Endothelial cell of umbilical vein (primary cell): ENCODE measurements around the gene IRF2. TPM values are rescaled to one million over a fixed set of nuclear protein-coding genes. Genes with fewer than 3 reads are reported as not detected.

ENCODE experiments used
- BruUV-seq: library from RNA; stranded (reverse); fragments of 400-500 nt; replicated peaks from 2 replicates; lab custom pipeline; 2021; lab: Mats Ljungman, UMichigan
- CTCF ChIA-PET: fragments of 300-600, 350-600 bp; sonication (Branson Sonifier 250); formaldehyde crosslinking; loops from one replicate; lab custom pipeline; 2021; ENCODE audit warnings: antibody characterized with exemption, inconsistent platforms; lab: Charles Lee
- POLR2A ChIA-PET: fragments of 300-600, 350-600 bp; sonication (Branson Sonifier 250); formaldehyde crosslinking; loops from one replicate; lab custom pipeline; 2021; ENCODE audit warnings: antibody characterized with exemption, inconsistent platforms; lab: Charles Lee
- DNase-seq: peaks from one replicate; pipeline ENCODE4 v3.0.0-alpha.2; 2011; ENCODE audit warnings: low read depth, low spot score
- FAIRE-seq: peaks from 2 replicates; lab custom pipeline; 2011; peaks lifted over from hg19 to GRCh38; lab: Jason Lieb, UNC
- H2AFZ ChIP-seq: 2 replicates; pipeline ENCODE4 v1.6.0; 2012; ENCODE audit warnings: low read depth, low read length, control low read depth, inconsistent platforms
- H3K27ac ChIP-seq: 2 replicates; pipeline ENCODE4 v1.5.1; 2011; ENCODE audit warnings: low read depth, mild to moderate bottlenecking, control low read depth, low read length, moderate library complexity; ENCODE audit not compliant: insufficient read depth
- H3K27me3 ChIP-seq, 2 experiments: 2 replicates each; pipeline versions ENCODE4 v1.6.0 to v1.6.1; 2011; ENCODE audit warnings: low read length in 2 of 2, mixed read lengths in 1 of 2; ENCODE audit not compliant: control insufficient read depth in 2 of 2, insufficient read depth in 2 of 2
- H3K36me3 ChIP-seq, 2 experiments: 2 replicates in 1 of 2; 3 replicates in 1 of 2; pipeline ENCODE4 v1.5.1; 2011; ENCODE audit warnings: low read length in 2 of 2, mild to moderate bottlenecking in 1 of 2, moderate library complexity in 1 of 2; ENCODE audit not compliant: control insufficient read depth in 2 of 2, insufficient read depth in 2 of 2; ENCODE audit errors: extremely low read depth in 1 of 2
- H3K4me1 ChIP-seq: 3 replicates; pipeline ENCODE4 v1.5.1; 2011; ENCODE audit warnings: mild to moderate bottlenecking, low read length; ENCODE audit not compliant: control insufficient read depth, insufficient read depth; ENCODE audit errors: extremely low read depth
- H3K4me2 ChIP-seq: 2 replicates; pipeline ENCODE4 v1.6.1; 2011; ENCODE audit warnings: low read length, control low read depth, mixed read lengths; ENCODE audit not compliant: insufficient read depth
- H3K4me3 ChIP-seq, 3 experiments: fragments of 200-600 bp in 1 of 3; sonication (generic), shearing (Covaris generic) in 1 of 3; replicated peaks in 1 of 3; 2 replicates each; pipeline ENCODE4 v1.5.1; 2011 to 2016; ENCODE audit warnings: control low read depth in 3 of 3, low read length in 3 of 3, mild to moderate bottlenecking in 2 of 3, inconsistent platforms in 1 of 3, low read depth in 1 of 3, moderate library complexity in 1 of 3; ENCODE audit not compliant: insufficient read depth in 1 of 3
- H3K79me2 ChIP-seq: 2 replicates; pipeline ENCODE4 v1.6.0; 2012; ENCODE audit warnings: low read length, inconsistent platforms; ENCODE audit not compliant: control insufficient read depth, insufficient read depth
- H3K9ac ChIP-seq: replicated peaks from 2 replicates; pipeline ENCODE3; 2011; ENCODE audit warnings: low read length, control low read depth; ENCODE audit not compliant: insufficient read depth; ENCODE audit errors: extremely low read depth
- H3K9me1 ChIP-seq: replicated peaks from 3 replicates; pipeline ENCODE4 v1.6.0; 2011; ENCODE audit warnings: mild to moderate bottlenecking, low read length; ENCODE audit not compliant: control insufficient read depth, insufficient read depth; ENCODE audit errors: extremely low read depth
- H3K9me3 ChIP-seq: replicated peaks from 2 replicates; pipeline ENCODE4 v1.5.1; 2012; ENCODE audit warnings: low read length, inconsistent platforms; ENCODE audit not compliant: control insufficient read depth, insufficient read depth
- H4K20me1 ChIP-seq: replicated peaks from 2 replicates; pipeline ENCODE3; 2011; ENCODE audit warnings: mild to moderate bottlenecking, low read length; ENCODE audit not compliant: control insufficient read depth, insufficient read depth; ENCODE audit errors: extremely low read depth
- CTCF ChIP-seq, 2 donors: IDR thresholded peaks; 1 replicate in 1 of 2; 2 replicates in 1 of 2; pipeline ENCODE4 v1.5.1; 2011; ENCODE audit warnings: low read length in 2 of 2, mild to moderate bottlenecking in 2 of 2, moderate library complexity in 2 of 2, control low read depth in 1 of 2, inconsistent platforms in 1 of 2, low read depth in 1 of 2; ENCODE audit not compliant: insufficient read depth in 1 of 2; ENCODE audit errors: extremely low read depth in 1 of 2
- EZH2 ChIP-seq: IDR thresholded peaks from 2 replicates; pipeline ENCODE4 v1.6.1; 2012; ENCODE audit warnings: borderline replicate concordance, low read depth, mild to moderate bottlenecking, moderate library complexity, low read length, inconsistent platforms; ENCODE audit not compliant: severe bottlenecking
- FOS ChIP-seq: IDR thresholded peaks from 2 replicates; pipeline ENCODE4 v1.6.1; 2011; ENCODE audit warnings: mild to moderate bottlenecking, low read length, moderate library complexity, borderline replicate concordance; ENCODE audit not compliant: insufficient read depth
- GATA2 ChIP-seq: IDR thresholded peaks from 2 replicates; pipeline ENCODE4 v1.7.0; 2011; ENCODE audit warnings: low read depth, mild to moderate bottlenecking, moderate library complexity, mixed read lengths, low read length; ENCODE audit not compliant: insufficient read length, insufficient read depth
- JUN ChIP-seq: IDR thresholded peaks from 2 replicates; pipeline ENCODE4 v1.6.1; 2011; ENCODE audit warnings: borderline replicate concordance, low read depth; ENCODE audit not compliant: insufficient read length, insufficient read depth
- POLR2A ChIP-seq: IDR thresholded peaks from 2 replicates; pipeline ENCODE4 v1.6.1; 2012; ENCODE audit warnings: low read depth, mild to moderate bottlenecking, control low read depth, low read length
- POLR2AphosphoS5 ChIP-seq: IDR thresholded peaks from 2 replicates; pipeline ENCODE4 v1.6.1; 2012; ENCODE audit warnings: low read depth, mild to moderate bottlenecking, control low read depth, low read length, moderate library complexity; ENCODE audit not compliant: insufficient read depth
- dilution Hi-C: fragments of 300-500 bp; cut with MboI; formaldehyde crosslinking; loops from one replicate; pipeline ENCODE4 v1.15.0; 2019; ENCODE audit warnings: low sequenced_read_pairs; ENCODE audit not compliant: extremely low pct_ligation_motif_present
- intact Hi-C: fragments of 100-400 bp; cut with micrococcal nuclease; formaldehyde crosslinking; loops from one replicate; pipeline ENCODE4 v1.10.0; 2022
- polyA plus RNA-seq, 4 experiments: library from polyadenylated mRNA; depleted of rRNA in 3 of 4; stranded (reverse) in 3 of 4; unstranded in 1 of 4; fragments of >200 nt; gene quantifications; 2 replicates each; pipeline versions ENCODE4 v1.2.1 to v1.2.3, GENCODE V29; 2011 to 2012; ENCODE audit warnings: missing spikeins in 1 of 4
- total RNA-seq: library from RNA; stranded (reverse); gene quantifications from 2 replicates; pipeline ENCODE4 v1.2.3, GENCODE V29; 2021
- TF ChIP-seq, protein P1 (sequence below): IDR thresholded peaks from 2 replicates; pipeline ENCODE4 v1.6.1; 2011; ENCODE audit not compliant: insufficient read depth, insufficient read length

The IRF2 gene
- total and polyA plus RNA-seq, 2 donors (not counting 3 experiments of a cell fraction or from before 2014, with no cell fraction given): 26.9 to 27.6 TPM

DNA sequence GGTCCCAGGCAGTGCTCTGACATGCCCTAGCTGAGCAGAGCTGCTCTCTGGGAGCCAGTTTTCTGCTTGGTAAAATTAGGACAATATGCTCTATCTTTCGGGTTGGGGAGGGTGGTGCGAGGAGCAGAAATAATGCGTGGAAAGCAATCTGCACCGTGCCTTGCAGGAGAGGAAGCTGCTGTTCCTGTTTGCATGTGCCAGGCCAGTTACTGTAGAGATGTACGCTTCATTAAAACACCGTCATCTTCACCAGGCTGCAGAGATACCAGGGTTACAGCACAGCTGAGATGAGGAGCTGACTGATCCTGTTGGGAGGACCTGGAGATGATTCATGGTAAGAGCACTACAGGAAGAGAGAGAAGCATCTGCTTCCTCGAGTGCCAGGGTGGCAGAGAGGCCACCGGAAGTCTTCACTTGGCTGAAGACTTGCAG is 29.5 kb upstream of the IRF2 start:
- no peak for TF ChIP-seq GATA2
- TF ChIP-seq JUN: peak; percentile 10
- Histone ChIP-seq H3K4me2 (no peak overlapping the region), H3K4me3 (no peak overlapping the region), H3K9me1 (no peaks in the 10 kb centered on the region), H3K9me3 (no peaks in the 10 kb centered on the region), H2AFZ (peak overlapping the region; percentile 12), H3K9ac (no peak overlapping the region), H3K4me1 (peaks cover 7% of the 10 kb centered on the region), H3K27ac (no peak overlapping the region), H4K20me1 (no peaks in the 10 kb centered on the region), H3K79me2 (no peaks in the 10 kb centered on the region), H3K27me3 (no peaks in the 10 kb centered on the region), H3K36me3 (no peaks in the 10 kb centered on the region)
- peak; percentile 59 for FAIRE-seq
- intact Hi-C loops: no loop called here
- POLR2A ChIA-PET: interaction anchor here (1.3 kb wide), 1 partner anchor 10 kb away, joined by 3 read pairs; no protein-coding TSS in a partner anchor
- DNase-seq: peak; percentile 20
- BruUV-seq: no TSS peak
- CTCF ChIA-PET: interaction anchor here (1.2 to 1.6 kb wide), 3 partner anchors 9 to 240 kb away, joined by 3 to 6 read pairs (median 4); no protein-coding TSS in a partner anchor
- dilution Hi-C loops: no loop called here

GRCh38 chr4:184500748-184501589 is 26.6 kb upstream of the IRF2 start:
- dilution Hi-C loops (no loop called here), intact Hi-C loops (no loop called here)
- Histone ChIP-seq H3K9me1 (no peaks in the 10 kb centered on the region), H3K79me2 (no peaks in the 10 kb centered on the region), H3K27me3 (no peaks in the 10 kb centered on the region), H3K9me3 (no peaks in the 10 kb centered on the region), H2AFZ (no peak overlapping the region), H4K20me1 (no peaks in the 10 kb centered on the region), H3K4me3 (no peak overlapping the region), H3K36me3 (no peaks in the 10 kb centered on the region), H3K4me1 (peaks cover 7% of the 10 kb centered on the region), H3K9ac (no peak overlapping the region), H3K4me2 (no peak overlapping the region), H3K27ac (no peak overlapping the region)
- FAIRE-seq (no peak), DNase-seq (no peak)
- BruUV-seq: no TSS peak
- TF ChIP-seq POLR2A (no peak), JUN (no peak), GATA2 (no peak), EZH2 (no peak), POLR2AphosphoS5 (no peak), CTCF (IDR thresholded peaks at IDR 0.05; ENCODE audit: extremely low read depth in 1 of 2, insufficient read depth in 1 of 2, low read depth in 1 of 2, low read length in 2 of 2) (no peak), FOS (no peak)
- TF ChIP-seq, protein P1, sequence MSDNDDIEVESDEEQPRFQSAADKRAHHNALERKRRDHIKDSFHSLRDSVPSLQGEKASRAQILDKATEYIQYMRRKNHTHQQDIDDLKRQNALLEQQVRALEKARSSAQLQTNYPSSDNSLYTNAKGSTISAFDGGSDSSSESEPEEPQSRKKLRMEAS: no peak
- CTCF ChIA-PET: interaction anchor here (0.8 to 1.3 kb wide), 3 partner anchors 9 to 237 kb away, joined by 3 read pairs; no protein-coding TSS in a partner anchor
- POLR2A ChIA-PET: interaction anchor here (0.6 kb wide), 1 partner anchor 194 kb away, joined by 3 read pairs; no protein-coding TSS in a partner anchor
